PC-3 (cell line): ENCODE results near the gene NR3C1. TPM values are rescaled to one million over a fixed set of nuclear protein-coding genes. Genes with fewer than 3 reads are reported as not detected.

Source experiments
- ATAC-seq: fragments of 200-7000 bp; cut with Tn5 transposase; 2 replicates; pipeline ENCODE4 v1.9.1; 2020; ENCODE audit warnings: mild to moderate bottlenecking, moderate library complexity
- BruUV-seq: library from RNA; stranded (reverse); fragments of 400-500 nt; replicated peaks from 2 replicates; lab custom pipeline; 2021; lab: Mats Ljungman, UMichigan
- CTCF ChIA-PET: fragments of 300-600 bp; sonication (Branson Sonifier 250); formaldehyde crosslinking; loops from one replicate; lab custom pipeline; 2022; ENCODE audit warnings: antibody characterized with exemption; lab: Charles Lee
- POLR2A ChIA-PET: fragments of 300-600 bp; sonication (Branson Sonifier 250); formaldehyde crosslinking; loops from one replicate; lab custom pipeline; 2022; ENCODE audit warnings: antibody characterized with exemption; ENCODE audit not compliant: unreplicated experiment; lab: Charles Lee
- DNase-seq: peaks from one replicate; pipeline ENCODE4 v3.0.0-alpha.2; 2015
- H2AFZ ChIP-seq: fragments of 300-600 bp; sonication (generic); 2 replicates; pipeline ENCODE4 v1.6.0; 2016; ENCODE audit warnings: antibody characterized with exemption, low read length
- H3F3A ChIP-seq: fragments of 300-600 bp; sonication (generic); one replicate; pipeline ENCODE4 v1.6.0; 2017; ENCODE audit warnings: antibody characterized with exemption, low read length, control low read depth, mild to moderate bottlenecking; ENCODE audit not compliant: unreplicated experiment
- H3K27ac ChIP-seq: fragments of 300-600 bp; sonication (generic); 2 replicates; pipeline ENCODE4 v1.5.1; 2016; ENCODE audit warnings: mild to moderate bottlenecking, low read length
- H3K27me3 ChIP-seq: fragments of 300-600 bp; sonication (generic); 2 replicates; pipeline ENCODE4 v1.6.1; 2016; ENCODE audit warnings: low read length, mixed read lengths
- H3K36me3 ChIP-seq: fragments of 300-600 bp; sonication (generic); 2 replicates; pipeline ENCODE4 v1.6.1; 2016; ENCODE audit warnings: low read depth, mixed run types, low read length, mixed read lengths
- H3K4me1 ChIP-seq: fragments of 300-600 bp; sonication (generic); 2 replicates; pipeline ENCODE4 v1.5.1; 2016; ENCODE audit warnings: low read length; ENCODE audit not compliant: insufficient read depth
- H3K4me2 ChIP-seq: fragments of 300-600 bp; sonication (generic); 2 replicates; pipeline ENCODE4 v1.6.0; 2016; ENCODE audit warnings: low read length
- H3K4me3 ChIP-seq: fragments of 300-600 bp; sonication (generic); 2 replicates; pipeline ENCODE4 v1.5.1; 2016; ENCODE audit warnings: mild to moderate bottlenecking, low read length, mixed read lengths
- H3K79me2 ChIP-seq: fragments of 300-600 bp; sonication (generic); 2 replicates; pipeline ENCODE4 v1.6.1; 2017; ENCODE audit warnings: low read length, mixed read lengths
- H3K9ac ChIP-seq: fragments of 300-600 bp; sonication (generic); 2 replicates; pipeline ENCODE4 v1.6.0; 2016; ENCODE audit warnings: mild to moderate bottlenecking, low read length
- H3K9me2 ChIP-seq: fragments of 300-600 bp; sonication (generic); replicated peaks from 2 replicates; pipeline ENCODE4 v1.6.1; 2016; ENCODE audit warnings: mixed run types, low read length, mixed read lengths
- H3K9me3 ChIP-seq: fragments of 300-600 bp; sonication (generic); 2 replicates; pipeline ENCODE4 v1.6.1; 2016; ENCODE audit warnings: low read length, mixed read lengths
- H4K20me1 ChIP-seq: fragments of 300-600 bp; sonication (generic); 2 replicates; pipeline ENCODE4 v1.6.1; 2016; ENCODE audit warnings: low read length, mixed read lengths
- CTCF ChIP-seq: fragments of 300-600 bp; sonication (generic); conservative IDR thresholded peaks from 2 replicates; pipeline ENCODE4 v1.5.1; 2017; ENCODE audit warnings: antibody characterized with exemption, low read depth, mild to moderate bottlenecking, low read length
- EZH2 ChIP-seq: fragments of 300-600 bp; sonication (generic); IDR thresholded peaks from one replicate; pipeline ENCODE4 v1.6.1; 2017; ENCODE audit warnings: antibody characterized with exemption, mild to moderate bottlenecking, low read length; ENCODE audit not compliant: unreplicated experiment
- EZH2phosphoT487 ChIP-seq: fragments of 300-600 bp; sonication (generic); IDR thresholded peaks from 2 replicates; pipeline ENCODE4 v1.6.1; 2018; ENCODE audit warnings: mild to moderate bottlenecking, antibody characterized with exemption, low read length, borderline replicate concordance
- intact Hi-C: fragments of 100-400 bp; cut with micrococcal nuclease; formaldehyde crosslinking; loops from 2 replicates; pipeline ENCODE4 v1.9.0; 2023
- total RNA-seq: library from RNA; depleted of rRNA; stranded (reverse); fragments of >200 nt; gene quantifications from 2 replicates; pipeline ENCODE4 v1.2.3, GENCODE V29; 2014

NR3C1 gene
- total RNA-seq, 1 experiment from 2014 or later: 13.0 TPM

GRCh38 chr5:143313298-143313852 is 90.1 kb downstream of the NR3C1 start:
- Histone ChIP-seq H3K79me2 (peaks cover 40% of the 10 kb centered on the region), H3K27ac (peak overlapping the region; percentile 89), H3K9me3 (no peaks in the 10 kb centered on the region), H3K9me2 (no peaks in the 10 kb centered on the region), H3K27me3 (no peaks in the 10 kb centered on the region), H3K4me1 (peaks cover 78% of the 10 kb centered on the region), H3K4me3 (no peak overlapping the region), H3K9ac (peak overlapping the region; percentile 73), H3K4me2 (peak overlapping the region; percentile 56), H2AFZ (no peak overlapping the region), H3K36me3 (peaks cover 7% of the 10 kb centered on the region), H3F3A (no peaks in the 10 kb centered on the region), H4K20me1 (no peaks in the 10 kb centered on the region)
- no TSS peak for BruUV-seq
- DNase-seq (peak; percentile 54), ATAC-seq (no peak)
- intact Hi-C loops: loop anchor here (2.0 to 10.0 kb wide), 6 partner anchors 39 to 371 kb away; partner anchors contain the start of gene NR3C1
- CTCF ChIA-PET: no interaction called here
- TF ChIP-seq CTCF (no peak), EZH2 (no peak), EZH2phosphoT487 (no peak)
- POLR2A ChIA-PET: no interaction called here

- TF ChIP-seq CTCF (no peak), EZH2 (no peak), EZH2phosphoT487 (no peak)
- intact Hi-C loops: loop anchor here (2.0 to 10.0 kb wide), 6 partner anchors 39 to 372 kb away; partner anchors contain the start of gene NR3C1
- Histone ChIP-seq H3K79me2 (peaks cover 38% of the 10 kb centered on the region), H3F3A (no peaks in the 10 kb centered on the region), H3K9ac (peak overlapping the region; percentile 73), H3K4me1 (peaks cover 73% of the 10 kb centered on the region), H3K9me3 (no peaks in the 10 kb centered on the region), H3K4me2 (peak overlapping the region; percentile 56), H4K20me1 (no peaks in the 10 kb centered on the region), H2AFZ (no peak overlapping the region), H3K4me3 (no peak overlapping the region), H3K27me3 (no peaks in the 10 kb centered on the region), H3K9me2 (no peaks in the 10 kb centered on the region), H3K36me3 (peaks cover 7% of the 10 kb centered on the region), H3K27ac (peak overlapping the region; percentile 89)
- BruUV-seq: no TSS peak
- ChIA-PET POLR2A (interaction anchor here (0.6 kb wide), 1 partner anchor 39 kb away, joined by 4 read pairs; no protein-coding TSS in a partner anchor), CTCF (no interaction called here)
- DNase-seq: peak; percentile 32
- peak; percentile 29 for ATAC-seq
Observed at GRCh38 chr5:143312822-143313221, 90.7 kb downstream of the NR3C1 start.

GRCh38 chr5:143311955-143312354 is 91.5 kb downstream of the NR3C1 start:
- intact Hi-C loops: loop anchor here (2.0 to 10.0 kb wide), 6 partner anchors 40 to 373 kb away; partner anchors contain the start of gene NR3C1
- H2AFZ ChIP-seq: no peak overlapping the region
- H3K79me2 ChIP-seq: peaks cover 29% of the 10 kb centered on the region
- H3K9ac ChIP-seq: peak overlapping the region; percentile 27
- peaks cover 7% of the 10 kb centered on the region for H3K36me3 ChIP-seq
- BruUV-seq: no TSS peak
- DNase-seq (no peak), ATAC-seq (no peak)
- H3K27me3 ChIP-seq: no peaks in the 10 kb centered on the region
- H3K4me1 ChIP-seq: peaks cover 66% of the 10 kb centered on the region
- ChIA-PET CTCF (no interaction called here), POLR2A (no interaction called here)
- no peaks in the 10 kb centered on the region for H3K9me3 ChIP-seq
- no peak for TF ChIP-seq EZH2phosphoT487
- peak overlapping the region; percentile 28 for H3K4me2 ChIP-seq
- peak overlapping the region; percentile 89 for H3K27ac ChIP-seq
- H4K20me1 ChIP-seq: no peaks in the 10 kb centered on the region
- H3F3A ChIP-seq: no peaks in the 10 kb centered on the region
- no peaks in the 10 kb centered on the region for H3K9me2 ChIP-seq
- H3K4me3 ChIP-seq: no peak overlapping the region
